NOMO-1 (cell line): ENCODE data around the gene HOXB9.

Experiments used
- DNase-seq, 2 experiments: peaks; one replicate each; lab custom pipeline; 2025; ENCODE audit not compliant: unreplicated experiment in 2 of 2; lab: John Stamatoyannopoulos, UW

HOXB9 gene

GRCh38 chr17:48612854-48613691 lies 13.1 kb downstream of the HOXB9 start:
- peak; percentile 43 to 45 for DNase-seq

DNA sequence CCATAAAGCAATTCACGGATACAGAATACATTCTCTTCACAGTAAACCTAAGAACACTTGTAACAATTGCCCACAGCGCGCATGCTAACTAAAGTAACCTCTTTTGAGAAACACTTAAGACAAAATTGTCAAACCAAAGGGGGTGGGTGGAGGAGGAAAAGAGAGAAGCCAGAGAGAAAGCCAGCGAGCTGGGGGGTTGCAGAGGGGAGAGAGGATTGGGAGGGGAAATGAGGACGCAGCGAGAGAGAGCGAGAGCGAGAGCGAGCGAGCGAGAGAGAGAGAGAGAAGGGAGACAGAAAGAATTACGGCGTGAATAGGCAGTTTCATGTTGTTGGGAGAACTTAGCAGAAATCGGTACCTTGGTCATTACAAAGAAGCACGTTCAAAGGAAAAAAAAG lies 13.7 kb downstream of the HOXB9 start:
- DNase-seq, result no peak

GRCh38 chr17:48611681-48612455 lies 14.3 kb downstream of the HOXB9 start:
- DNase-seq, result no peak

DNA sequence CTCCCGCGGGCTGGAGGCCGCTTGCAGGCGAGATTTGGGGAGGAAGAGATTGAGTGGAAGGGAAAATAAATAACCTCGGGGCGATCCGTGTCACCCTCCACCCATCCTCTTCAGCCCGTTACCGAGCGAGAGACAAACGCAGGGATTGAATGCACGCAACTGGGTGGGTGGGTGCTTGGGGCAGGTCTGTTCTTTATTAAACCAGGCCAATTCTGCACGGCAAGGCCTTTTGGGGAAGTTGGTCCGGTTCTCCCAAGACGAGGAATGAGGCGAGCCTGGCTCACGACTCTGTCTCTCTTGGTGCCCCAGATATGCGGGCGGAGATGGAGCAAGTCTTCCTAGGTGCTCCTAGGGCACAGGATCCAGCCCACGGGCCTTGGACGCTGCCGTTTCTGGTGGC lies 14.9 kb downstream of the HOXB9 start:
- no peak for DNase-seq

DNA sequence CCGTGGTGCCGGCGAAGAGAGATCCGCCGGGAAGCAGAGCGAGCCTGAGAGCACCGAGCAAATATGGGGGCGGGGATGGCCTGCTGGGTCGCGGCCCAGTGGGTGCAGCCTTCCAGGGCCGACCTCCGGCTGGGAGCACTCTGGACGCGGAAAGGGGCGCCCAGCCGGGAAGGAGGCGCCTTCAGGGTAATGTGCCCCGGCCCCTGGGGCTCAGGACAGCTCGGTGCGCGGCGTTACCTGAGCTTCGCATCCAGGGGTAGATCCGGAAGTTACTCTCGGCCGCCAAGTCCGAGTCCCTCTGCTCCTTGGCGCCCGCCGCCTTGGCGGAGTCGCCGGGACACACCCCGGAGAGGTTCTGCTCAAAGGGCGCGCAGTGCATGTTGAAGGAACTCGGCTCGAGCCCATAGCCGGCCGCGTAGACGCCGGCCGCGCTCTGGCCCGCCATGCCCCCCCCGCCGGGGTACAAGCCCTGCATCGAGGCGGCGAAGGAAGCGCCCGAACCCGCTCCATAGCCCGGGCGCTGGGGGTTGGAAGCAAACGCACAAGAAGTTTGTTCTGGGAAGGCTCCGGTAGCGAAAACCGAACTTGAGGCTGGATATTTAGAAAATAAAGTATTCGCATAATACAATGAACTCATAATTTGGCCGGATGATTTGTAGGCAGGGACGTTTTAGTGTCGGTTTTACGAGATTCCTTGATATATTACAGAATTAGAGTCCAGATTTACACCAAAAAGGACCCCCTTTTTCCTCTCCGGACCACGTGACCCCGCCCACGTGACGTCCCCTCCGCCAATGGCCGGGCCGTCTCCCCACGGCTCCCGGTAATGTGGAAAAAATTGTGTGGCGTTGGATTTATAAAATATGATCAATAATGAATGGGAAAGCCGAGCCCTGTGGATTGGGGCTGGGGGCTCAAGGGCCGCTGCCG lies 15.6 kb downstream of the HOXB9 start, which contains the start of gene HOXB7:
TSS of gene HOXB7 (minus strand) at position 736 of the 930 bp plus-strand sequence. CDS start at position 637, 99 bp downstream.
- no peak for DNase-seq

GRCh38 chr17:48609759-48610281 lies 16.3 kb downstream of the HOXB9 start:
- no peak for DNase-seq

DNA sequence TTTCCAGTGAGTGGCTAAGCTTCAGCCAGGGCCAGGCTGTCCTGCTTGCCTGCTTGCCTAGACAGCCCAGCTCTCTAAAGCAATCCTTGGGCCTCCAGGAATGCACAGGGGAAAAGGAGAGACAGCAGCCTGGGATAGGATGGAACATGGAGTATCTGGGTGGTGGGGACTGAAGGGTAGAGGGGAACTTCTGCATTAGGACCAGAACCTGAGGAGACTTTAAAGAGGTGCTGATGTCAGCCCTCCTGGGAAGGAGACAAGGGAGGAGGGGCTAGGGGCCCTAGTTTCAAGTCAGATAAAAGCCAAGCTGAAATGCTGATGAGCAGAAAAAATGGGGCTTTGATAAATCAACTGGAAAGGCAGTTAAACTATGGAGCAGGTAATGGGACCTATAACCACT lies 17.1 kb downstream of the HOXB9 start:
- DNase-seq, result no peak

DNA sequence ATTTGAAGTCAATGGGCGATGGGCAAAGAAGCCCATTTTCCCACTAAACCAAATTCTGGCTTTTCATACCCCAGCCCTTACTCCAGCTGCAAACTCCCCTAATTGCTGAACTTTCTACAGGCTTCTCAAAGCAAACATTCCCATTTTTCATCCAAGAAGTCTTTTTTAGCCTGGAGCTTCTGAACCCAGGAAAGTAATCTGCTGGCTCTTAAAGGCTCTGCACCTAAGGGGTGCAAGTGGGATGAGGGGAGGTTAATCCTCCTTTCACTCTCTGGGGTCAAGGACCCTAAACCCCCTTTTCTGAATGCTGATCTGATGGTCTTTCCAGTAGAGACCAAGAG lies 17.7 kb downstream of the HOXB9 start:
- DNase-seq, result no peak

GRCh38 chr17:48606892-48607614 lies 19.1 kb downstream of the HOXB9 start:
- DNase-seq, result no peak

DNA sequence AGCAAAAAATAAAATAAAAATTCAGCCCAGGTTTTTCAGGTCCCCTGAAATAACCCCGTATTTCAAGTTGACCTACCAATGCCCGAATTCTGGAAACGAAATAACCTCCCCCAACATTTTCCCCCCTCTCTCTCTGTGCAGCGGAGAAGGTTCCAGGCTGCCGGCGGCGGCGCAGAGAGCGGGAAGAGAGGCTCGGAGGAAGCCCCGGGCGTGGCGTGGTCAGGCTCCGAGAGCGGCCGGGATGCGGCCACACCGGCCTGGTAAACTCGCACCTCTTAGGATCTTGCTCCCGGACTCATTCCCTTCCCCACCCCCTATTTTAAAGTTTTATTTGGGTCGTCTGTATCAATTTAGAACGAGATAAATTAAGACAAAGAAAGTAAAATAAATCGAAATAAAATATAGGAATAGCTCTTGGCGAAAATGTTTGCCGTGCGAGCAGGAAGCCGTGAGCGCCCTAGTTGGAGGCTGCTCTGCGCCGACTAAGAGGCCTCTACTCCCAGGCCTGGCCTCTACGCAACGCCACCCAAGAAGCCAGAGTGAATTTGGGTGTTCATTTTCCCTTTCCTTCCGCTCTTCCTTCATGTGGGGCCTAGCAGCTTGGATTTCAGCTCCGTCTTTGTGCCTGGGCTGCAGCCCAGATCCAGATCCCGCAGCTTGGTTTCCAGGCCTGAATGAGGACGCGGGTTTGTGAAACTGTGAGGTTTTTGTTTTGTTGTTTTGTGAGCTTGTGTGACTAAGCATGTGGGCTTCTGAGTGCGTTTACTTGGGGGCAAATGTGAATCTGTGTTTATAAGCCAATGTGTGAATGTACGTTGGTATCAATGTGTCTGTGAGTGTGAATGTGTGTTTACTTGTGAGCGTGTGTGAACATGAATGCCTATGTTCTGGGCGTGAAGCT lies 19.9 kb downstream of the HOXB9 start:
- no peak for DNase-seq

DNA sequence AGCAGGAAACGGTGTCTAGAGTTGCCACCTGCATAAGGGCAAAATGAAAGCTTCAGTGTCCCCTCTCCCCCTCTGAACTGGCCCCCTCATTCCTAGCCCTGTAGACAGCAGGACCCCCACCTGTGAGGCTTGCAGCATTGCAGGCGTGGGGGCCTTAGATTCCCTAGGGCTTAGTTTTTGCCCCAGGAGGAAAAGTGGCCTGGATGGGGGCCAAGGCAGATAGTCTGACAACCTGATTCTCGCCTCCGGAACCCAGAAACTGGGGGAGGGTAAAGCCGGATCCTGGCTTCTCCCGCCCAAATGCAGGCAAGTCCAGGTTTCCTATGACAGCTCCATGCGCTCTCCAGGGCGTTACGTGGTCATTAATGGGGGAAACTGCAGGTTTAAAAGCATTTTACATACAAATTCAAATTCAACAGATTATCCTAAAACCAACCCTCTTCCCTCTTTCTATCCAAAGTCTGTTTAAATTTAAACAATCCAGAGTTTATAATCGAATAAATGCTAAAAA lies 20.7 kb downstream of the HOXB9 start:
- DNase-seq, result no peak

DNA sequence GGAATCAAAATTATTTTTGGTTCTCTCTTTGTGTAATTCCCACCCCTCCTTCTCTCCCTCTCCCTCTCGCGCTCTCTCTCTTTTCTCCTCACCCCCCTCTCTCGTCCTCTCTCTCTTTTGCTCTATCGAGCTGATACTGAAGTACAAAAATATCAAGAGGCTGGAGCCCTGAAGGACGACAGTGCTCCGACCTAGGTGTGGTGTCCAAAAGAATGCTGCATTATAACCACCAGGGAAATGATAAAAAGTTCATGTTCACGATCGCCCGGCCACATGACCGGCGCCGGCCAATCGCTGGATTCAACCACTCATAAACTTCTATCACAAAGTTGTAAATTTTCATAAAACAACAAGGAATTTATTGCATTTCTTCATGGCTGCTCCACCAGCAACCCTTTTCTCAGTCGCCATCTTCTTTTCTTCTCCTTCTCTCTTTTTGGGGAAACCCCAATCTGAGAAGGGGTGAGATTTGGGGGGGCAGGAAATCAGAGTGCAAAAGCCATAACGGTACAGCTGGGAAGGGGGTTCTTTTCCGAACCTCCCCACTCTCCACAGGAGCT lies 21.3 kb downstream of the HOXB9 start, which contains the start of gene HOXB6:
TSS of gene HOXB6 (minus strand) at position 217 of the 560 bp plus-strand sequence. CDS start 6,836 bp downstream, outside the sequence.
- DNase-seq, result no peak

- DNase-seq, result no peak
Observed at GRCh38 chr17:48603959-48604769, 22.0 kb downstream of the HOXB9 start.

- DNase-seq, result no peak
Observed at GRCh38 chr17:48601539-48602425, 24.4 kb downstream of the HOXB9 start.

DNA sequence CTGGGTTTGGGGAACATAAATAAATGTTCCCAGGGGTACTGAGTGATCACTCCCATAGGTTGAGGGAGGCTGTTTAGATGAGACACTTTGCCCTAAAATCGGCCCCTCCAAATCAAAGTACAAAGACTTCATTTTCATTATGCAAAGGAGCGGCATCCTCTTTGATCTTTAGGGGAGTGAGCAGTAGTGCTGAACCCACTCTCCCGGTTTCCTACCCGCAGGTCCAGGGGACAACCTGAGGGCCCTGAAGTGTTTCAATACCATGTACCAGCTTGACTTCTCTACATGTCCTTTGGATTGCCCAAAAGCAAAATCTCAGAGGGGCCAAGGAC lies 25.0 kb downstream of the HOXB9 start:
- DNase-seq, result no peak

DNA sequence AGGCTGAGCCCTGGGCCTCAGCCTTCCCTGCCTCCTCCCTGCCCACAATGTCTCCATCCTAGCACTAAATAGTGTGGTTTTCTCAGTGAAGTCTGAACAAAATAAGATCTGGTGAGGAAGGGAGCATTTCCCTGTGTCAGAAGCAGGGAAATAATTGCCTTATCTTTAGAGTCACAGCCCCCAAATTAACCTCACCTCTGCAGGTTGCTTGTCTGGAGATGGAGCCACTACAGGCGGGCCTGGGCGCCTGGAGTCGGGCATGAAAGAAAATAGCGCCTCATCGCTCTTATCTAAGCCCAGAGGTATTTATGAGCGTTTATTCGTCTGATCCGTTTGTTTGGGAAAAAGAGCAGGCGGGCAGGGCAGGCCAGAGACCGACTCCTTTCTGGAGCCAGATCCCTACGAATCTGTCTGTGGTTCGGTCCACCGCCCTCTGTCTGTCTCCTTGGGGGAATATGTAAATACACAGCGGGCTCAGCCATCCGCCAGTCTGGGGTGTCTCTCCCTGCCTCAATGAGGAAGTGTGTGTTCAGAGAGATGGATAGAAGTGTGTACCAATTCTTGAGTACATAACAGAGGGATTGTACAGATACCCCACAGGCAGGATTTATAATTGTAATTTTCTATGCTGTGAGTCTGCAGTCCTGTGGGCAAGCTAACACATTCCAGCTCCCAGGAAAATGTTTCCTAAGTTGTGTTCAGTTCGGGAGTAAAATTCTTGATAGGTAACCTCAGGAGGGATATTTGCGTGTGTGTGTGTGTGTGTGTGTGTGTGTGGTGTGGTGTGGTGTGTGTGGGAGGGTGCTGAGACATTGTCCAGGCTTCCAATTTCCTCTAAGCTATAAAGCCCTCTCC lies 25.7 kb downstream of the HOXB9 start:
- no peak for DNase-seq
